HEK293 (cell line): ENCODE data around the gene ABLIM3.
A peak's percentile ranks its signal among the peaks of the same experiment; 100 is the strongest.

Experiments used
- CTCF ChIA-PET: fragments of 350-600 bp; formaldehyde crosslinking; extraction: SDS; loops from one replicate; lab custom pipeline; 2021; ENCODE audit warnings: antibody characterized with exemption; lab: Yijun Ruan, JAX
- POLR2A ChIA-PET: fragments of 300-600 bp; formaldehyde crosslinking; extraction: SDS; loops from one replicate; lab custom pipeline; 2020; ENCODE audit warnings: antibody characterized with exemption, inconsistent platforms; lab: Yijun Ruan, JAX
- H3K27ac ChIP-seq: fragments of 200-500 bp; sonication (Bioruptor generic); 2 replicates; pipeline ENCODE4 v1.5.1; 2014; ENCODE audit warnings: low read depth, low read length, control low read depth, inconsistent platforms; ENCODE audit errors: extremely low read depth
- H3K36me3 ChIP-seq, 2 experiments: fragments of 200-500 bp in 1 of 2; sonication (Bioruptor generic) in 1 of 2; 1 replicate in 1 of 2; 2 replicates in 1 of 2; pipeline ENCODE4 v1.5.1; 2014 to 2017; ENCODE audit warnings: inconsistent platforms in 2 of 2, low read length in 2 of 2; ENCODE audit not compliant: control insufficient read depth in 2 of 2, insufficient read depth in 1 of 2
- H3K4me1 ChIP-seq: fragments of 200-500 bp; sonication (Bioruptor generic); 2 replicates; pipeline ENCODE4 v1.5.1; 2014; ENCODE audit warnings: mild to moderate bottlenecking, low read length, inconsistent platforms; ENCODE audit not compliant: control insufficient read depth, insufficient read depth
- H3K4me3 ChIP-seq: 2 replicates; pipeline ENCODE4 v1.5.1; 2011; ENCODE audit warnings: low read depth, mild to moderate bottlenecking, control low read depth, low read length, moderate library complexity
- H3K9me3 ChIP-seq: fragments of 200-500 bp; sonication (Bioruptor generic); 2 replicates; pipeline ENCODE4 v1.5.1; 2014; ENCODE audit warnings: low read depth, low read length, inconsistent platforms; ENCODE audit not compliant: control insufficient read depth, insufficient read depth
- BCL11A ChIP-seq: fragments of 450-650 bp; formaldehyde crosslinking; IDR thresholded peaks from 2 replicates; pipeline ENCODE4 v1.5.1; 2016; ENCODE audit warnings: low read depth, missing biosample characterization, missing genetic modification characterization
- FEZF1 ChIP-seq: fragments of 450-650 bp; formaldehyde crosslinking; IDR thresholded peaks from 2 replicates; pipeline ENCODE4 v1.5.1; 2016; ENCODE audit warnings: missing biosample characterization, missing genetic modification characterization
- GLI4 ChIP-seq: fragments of 450-650 bp; formaldehyde crosslinking; IDR thresholded peaks from 2 replicates; pipeline ENCODE4 v1.5.1; 2016; ENCODE audit warnings: missing biosample characterization, missing genetic modification characterization
- GLIS1 ChIP-seq: fragments of 450-650 bp; formaldehyde crosslinking; IDR thresholded peaks from 2 replicates; pipeline ENCODE4 v1.5.1; 2016; ENCODE audit warnings: missing biosample characterization, missing genetic modification characterization
- HOXC10 ChIP-seq: sonication (generic); formaldehyde crosslinking; IDR thresholded peaks from 2 replicates; pipeline ENCODE4 v1.8.1; 2023; ENCODE audit warnings: mild to moderate bottlenecking, missing genetic modification reagents
- MZF1 ChIP-seq: fragments of 450-650 bp; formaldehyde crosslinking; IDR thresholded peaks from 2 replicates; pipeline ENCODE4 v1.5.1; 2017; ENCODE audit warnings: missing biosample characterization, missing genetic modification characterization, borderline replicate concordance
- OVOL3 ChIP-seq: fragments of 450-650 bp; formaldehyde crosslinking; IDR thresholded peaks from 2 replicates; pipeline ENCODE4 v1.5.1; 2016; ENCODE audit warnings: missing biosample characterization, missing genetic modification characterization
- SETDB1 ChIP-seq: IDR thresholded peaks from one replicate; pipeline ENCODE4 v1.6.1; 2017; ENCODE audit warnings: mild to moderate bottlenecking, low read length, moderate library complexity, mixed read lengths; ENCODE audit not compliant: insufficient read length
- SP3 ChIP-seq: fragments of 450-650 bp; formaldehyde crosslinking; IDR thresholded peaks from 2 replicates; pipeline ENCODE4 v1.5.1; 2016; ENCODE audit warnings: missing biosample characterization, missing genetic modification characterization
- TRIM28 ChIP-seq: IDR thresholded peaks from 2 replicates; pipeline ENCODE4 v1.6.1; 2011; ENCODE audit warnings: low read length, control low read depth, borderline replicate concordance
- ZNF157 ChIP-seq: fragments of 450-650 bp; formaldehyde crosslinking; IDR thresholded peaks from 2 replicates; pipeline ENCODE4 v1.5.1; 2016; ENCODE audit warnings: missing biosample characterization, missing genetic modification characterization
- ZNF366 ChIP-seq: fragments of 450-650 bp; formaldehyde crosslinking; conservative IDR thresholded peaks from 2 replicates; pipeline ENCODE4 v1.5.1; 2016; ENCODE audit warnings: missing biosample characterization, missing genetic modification characterization
- ZNF37A ChIP-seq: fragments of 450-650 bp; IDR thresholded peaks from 2 replicates; pipeline ENCODE4 v1.5.1; 2018; ENCODE audit warnings: missing biosample characterization, missing genetic modification characterization
- ZNF529 ChIP-seq: fragments of 450-650 bp; formaldehyde crosslinking; IDR thresholded peaks from 2 replicates; pipeline ENCODE4 v1.5.1; 2017; ENCODE audit warnings: missing genetic modification characterization, missing biosample characterization; ENCODE audit not compliant: insufficient replicate concordance
- ZNF585B ChIP-seq: fragments of 450-650 bp; formaldehyde crosslinking; IDR thresholded peaks from 2 replicates; pipeline ENCODE4 v1.5.1; 2016; ENCODE audit warnings: missing biosample characterization, missing genetic modification characterization
- ZNF707 ChIP-seq: fragments of 450-650 bp; formaldehyde crosslinking; IDR thresholded peaks from 2 replicates; pipeline ENCODE4 v1.5.1; 2016; ENCODE audit warnings: missing biosample characterization, missing genetic modification characterization
- ZNF747 ChIP-seq: fragments of 450-650 bp; formaldehyde crosslinking; IDR thresholded peaks from 2 replicates; pipeline ENCODE4 v1.5.1; 2016; ENCODE audit warnings: missing biosample characterization, missing genetic modification characterization
- ZNF785 ChIP-seq: fragments of 450-650 bp; formaldehyde crosslinking; IDR thresholded peaks from 2 replicates; pipeline ENCODE4 v1.5.1; 2016; ENCODE audit warnings: missing biosample characterization, missing genetic modification characterization
- TF ChIP-seq, protein P1 (sequence below): fragments of 450-650 bp; formaldehyde crosslinking; IDR thresholded peaks from 2 replicates; pipeline ENCODE4 v1.5.1; 2016; ENCODE audit warnings: missing biosample characterization, missing genetic modification characterization
- TF ChIP-seq, protein P2 (sequence below): fragments of 450-650 bp; formaldehyde crosslinking; IDR thresholded peaks from 2 replicates; pipeline ENCODE4 v1.5.1; 2017; ENCODE audit warnings: missing biosample characterization, missing genetic modification characterization

The ABLIM3 gene

DNA sequence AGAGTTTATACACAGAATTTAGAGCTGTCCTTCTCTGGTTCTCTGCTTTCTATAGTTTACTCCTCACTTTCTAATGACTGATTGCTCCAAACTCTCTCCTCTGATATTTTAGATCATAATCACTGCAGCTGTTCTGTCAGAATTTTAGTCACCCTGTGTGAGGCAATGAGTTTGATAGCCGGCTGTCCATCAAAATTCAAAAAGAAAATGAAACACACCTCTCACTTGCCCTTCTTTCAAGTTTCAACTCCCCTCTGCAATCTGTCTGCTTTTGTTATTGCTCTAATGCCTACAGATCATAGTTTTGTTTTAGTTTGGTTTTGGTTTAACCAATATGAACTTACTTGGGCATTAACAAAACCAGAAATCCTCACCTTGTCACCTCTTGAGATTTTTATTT, 23.3 kb upstream of the ABLIM3 start:
- Histone ChIP-seq H3K9me3 (no peaks in the 10 kb centered on the region), H3K4me3 (no peak overlapping the region)
- CTCF ChIA-PET = interaction anchor here (0.7 to 19.6 kb wide), 5 partner anchors 12 to 841 kb away, joined by 3 to 395 read pairs (median 3); no protein-coding TSS in a partner anchor
- TF ChIP-seq, protein P1, sequence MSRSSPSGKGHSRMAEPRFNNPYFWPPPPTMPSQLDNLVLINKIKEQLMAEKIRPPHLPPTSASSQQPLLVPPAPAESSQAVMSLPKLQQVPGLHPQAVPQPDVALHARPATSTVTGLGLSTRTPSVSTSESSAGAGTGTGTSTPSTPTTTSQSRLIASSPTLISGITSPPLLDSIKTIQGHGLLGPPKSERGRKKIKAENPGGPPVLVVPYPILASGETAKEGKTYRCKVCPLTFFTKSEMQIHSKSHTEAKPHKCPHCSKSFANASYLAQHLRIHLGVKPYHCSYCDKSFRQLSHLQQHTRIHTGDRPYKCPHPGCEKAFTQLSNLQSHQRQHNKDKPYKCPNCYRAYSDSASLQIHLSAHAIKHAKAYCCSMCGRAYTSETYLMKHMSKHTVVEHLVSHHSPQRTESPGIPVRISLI (tag by site-specific recombination) = no peak
- TF ChIP-seq ZNF707 (tag by site-specific recombination) (no peak), OVOL3 (tag by site-specific recombination) (no peak), ZNF747 (tag by site-specific recombination) (no peak), SETDB1 (no peak), ZNF529 (tag by site-specific recombination) (no peak), SP3 (tag by site-specific recombination) (no peak), ZNF157 (no peak)
- TF ChIP-seq, all 188 proteins: peak for 0
- Histone ChIP-seq H3K36me3 (no peaks in the 10 kb centered on the region), H3K27ac (no peak overlapping the region), H3K4me1 (peaks cover 5% of the 10 kb centered on the region)
- POLR2A ChIA-PET = no interaction called here

GRCh38 chr5:149118463-149118862, 22.8 kb upstream of the ABLIM3 start:
- peaks cover 5% of the 10 kb centered on the region for H3K4me1 ChIP-seq
- H3K9me3 ChIP-seq = no peaks in the 10 kb centered on the region
- TF ChIP-seq FEZF1 (peak; percentile 58), TRIM28 (0 out of 2 replicates have a peak, but pooled peaks have one; percentile 23), ZNF585B (tag by site-specific recombination) (no peak), ZNF785 (tag by site-specific recombination) (no peak), ZNF366 (tag by site-specific recombination) (0 out of 2 replicates have a peak, but pooled peaks have one; percentile 23), ZNF37A (tag by site-specific recombination) (no peak), MZF1 (tag by site-specific recombination) (peak; percentile 64; the same call in 1 of the 2 replicates), GLI4 (tag by site-specific recombination) (no peak), BCL11A (tag by site-specific recombination) (no peak), GLIS1 (peak; percentile 73)
- TF ChIP-seq, protein P2, sequence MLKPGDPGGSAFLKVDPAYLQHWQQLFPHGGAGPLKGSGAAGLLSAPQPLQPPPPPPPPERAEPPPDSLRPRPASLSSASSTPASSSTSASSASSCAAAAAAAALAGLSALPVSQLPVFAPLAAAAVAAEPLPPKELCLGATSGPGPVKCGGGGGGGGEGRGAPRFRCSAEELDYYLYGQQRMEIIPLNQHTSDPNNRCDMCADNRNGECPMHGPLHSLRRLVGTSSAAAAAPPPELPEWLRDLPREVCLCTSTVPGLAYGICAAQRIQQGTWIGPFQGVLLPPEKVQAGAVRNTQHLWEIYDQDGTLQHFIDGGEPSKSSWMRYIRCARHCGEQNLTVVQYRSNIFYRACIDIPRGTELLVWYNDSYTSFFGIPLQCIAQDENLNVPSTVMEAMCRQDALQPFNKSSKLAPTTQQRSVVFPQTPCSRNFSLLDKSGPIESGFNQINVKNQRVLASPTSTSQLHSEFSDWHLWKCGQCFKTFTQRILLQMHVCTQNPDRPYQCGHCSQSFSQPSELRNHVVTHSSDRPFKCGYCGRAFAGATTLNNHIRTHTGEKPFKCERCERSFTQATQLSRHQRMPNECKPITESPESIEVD (tag by site-specific recombination) = 0 out of 2 replicates have a peak, but pooled peaks have one; percentile 24
- TF ChIP-seq, all 188 proteins: peak for 6
- POLR2A ChIA-PET = no interaction called here
- CTCF ChIA-PET = interaction anchor here (0.5 to 19.6 kb wide), 3 partner anchors 383 to 675 kb away, joined by 3 to 395 read pairs (median 3); no protein-coding TSS in a partner anchor
- H3K36me3 ChIP-seq = no peaks in the 10 kb centered on the region
- no peak overlapping the region for H3K27ac ChIP-seq
- H3K4me3 ChIP-seq = no peak overlapping the region

GRCh38 chr5:149121145-149121544, 20.1 kb upstream of the ABLIM3 start:
- ChIA-PET CTCF (interaction anchor here (1.2 to 19.6 kb wide), 4 partner anchors 8 to 385 kb away, joined by 3 to 395 read pairs (median 6); partner anchors contain the start of gene ABLIM3), POLR2A (no interaction called here)
- Histone ChIP-seq H3K4me1 (peaks cover 5% of the 10 kb centered on the region), H3K9me3 (no peaks in the 10 kb centered on the region), H3K36me3 (no peaks in the 10 kb centered on the region), H3K4me3 (no peak overlapping the region), H3K27ac (no peak overlapping the region)
- TF ChIP-seq HOXC10 (CRISPR knock-in tag) = no peak
- TF ChIP-seq GLIS1 = peak; percentile 70
